ENCODE results near the gene SIRPB2. TPM values are rescaled to one million over a fixed set of nuclear protein-coding genes. Genes with fewer than 3 reads are reported as not detected.

The SIRPB2 gene
- polyA plus RNA-seq, 1 donor from 2014 or later, result not detected

- no peaks in the 10 kb centered on the region for H3F3A ChIP-seq (ENCODE audit: insufficient read depth, low read length, poor library complexity, severe bottlenecking)
- no peaks in the 10 kb centered on the region for H3K36me3 ChIP-seq (ENCODE audit: insufficient read depth, low read length)
- H4K20me1 ChIP-seq (ENCODE audit: insufficient read depth), result no peaks in the 10 kb centered on the region
- no peak overlapping the region for H3K4me2 ChIP-seq (ENCODE audit: low read length)
- no peaks in the 10 kb centered on the region for H3K79me2 ChIP-seq (replicated peaks; ENCODE audit: insufficient read depth, low read length)
- no peaks in the 10 kb centered on the region for H3K9me2 ChIP-seq (ENCODE audit: insufficient read depth, low read length)
- H3K9me3 ChIP-seq (ENCODE audit: low read length), result peaks cover 2% of the 10 kb centered on the region
- no peak overlapping the region for H2AFZ ChIP-seq (ENCODE audit: low read depth, low read length)
- no peak overlapping the region for H3K4me3 ChIP-seq (ENCODE audit: low read length)
- no peak for TF ChIP-seq SMC3 (conservative IDR thresholded peaks at IDR 0.05; ENCODE audit: poor library complexity)
- TF ChIP-seq TAF1 (IDR thresholded peaks at IDR 0.05; ENCODE audit: low read depth), result no peak
- no peak for TF ChIP-seq EP300 (conservative IDR thresholded peaks at IDR 0.05; ENCODE audit: poor library complexity, severe bottlenecking)
- no peak for TF ChIP-seq CTCF (IDR thresholded peaks at IDR 0.05; ENCODE audit: poor library complexity, severe bottlenecking)
- TF ChIP-seq EZH2 (IDR thresholded peaks at IDR 0.05; ENCODE audit: borderline replicate concordance, insufficient read depth, low read length, poor library complexity, severe bottlenecking), result no peak
- TF ChIP-seq REST (IDR thresholded peaks at IDR 0.05; ENCODE audit: borderline replicate concordance), result no peak
- TF ChIP-seq RAD21 (conservative IDR thresholded peaks at IDR 0.05), result no peak
- no peak for TF ChIP-seq POLR2AphosphoS5 (IDR thresholded peaks at IDR 0.05)
- TF ChIP-seq MXI1 (conservative IDR thresholded peaks at IDR 0.05; ENCODE audit: poor library complexity, severe bottlenecking), result no peak
- H3K27me3 ChIP-seq (ENCODE audit: insufficient read depth, low read depth, low read length), result no peaks in the 10 kb centered on the region
- no peak overlapping the region for H3K27ac ChIP-seq (ENCODE audit: low read length)
- H3K9ac ChIP-seq (ENCODE audit: low read length), result no peak overlapping the region
These were observed 43.3 kb upstream of the SIRPB2 start for GRCh38 chr20:1534526-1534925.

GRCh38 chr20:1533059-1533458, 41.8 kb upstream of the SIRPB2 start:
- H3K27ac ChIP-seq (ENCODE audit: low read length), result no peak overlapping the region
- H3K4me2 ChIP-seq (ENCODE audit: low read length), result no peak overlapping the region
- H4K20me1 ChIP-seq (ENCODE audit: insufficient read depth), result no peaks in the 10 kb centered on the region
- H3K9me2 ChIP-seq (ENCODE audit: insufficient read depth, low read length), result no peaks in the 10 kb centered on the region
- TF ChIP-seq EP300 (conservative IDR thresholded peaks at IDR 0.05; ENCODE audit: poor library complexity, severe bottlenecking) (no peak), REST (IDR thresholded peaks at IDR 0.05; ENCODE audit: borderline replicate concordance) (no peak), RAD21 (conservative IDR thresholded peaks at IDR 0.05) (no peak), CTCF (IDR thresholded peaks at IDR 0.05; ENCODE audit: poor library complexity, severe bottlenecking) (no peak), SMC3 (conservative IDR thresholded peaks at IDR 0.05; ENCODE audit: poor library complexity) (no peak), TAF1 (IDR thresholded peaks at IDR 0.05; ENCODE audit: low read depth) (no peak), POLR2AphosphoS5 (IDR thresholded peaks at IDR 0.05) (no peak), EZH2 (IDR thresholded peaks at IDR 0.05; ENCODE audit: borderline replicate concordance, insufficient read depth, low read length, poor library complexity, severe bottlenecking) (no peak), MXI1 (conservative IDR thresholded peaks at IDR 0.05; ENCODE audit: poor library complexity, severe bottlenecking) (no peak)
- no peak overlapping the region for H3K9ac ChIP-seq (ENCODE audit: low read length)
- no peak overlapping the region for H2AFZ ChIP-seq (ENCODE audit: low read depth, low read length)
- H3K27me3 ChIP-seq (ENCODE audit: insufficient read depth, low read depth, low read length), result no peaks in the 10 kb centered on the region
- H3F3A ChIP-seq (ENCODE audit: insufficient read depth, low read length, poor library complexity, severe bottlenecking), result no peaks in the 10 kb centered on the region
- no peaks in the 10 kb centered on the region for H3K36me3 ChIP-seq (ENCODE audit: insufficient read depth, low read length)
- H3K9me3 ChIP-seq (ENCODE audit: low read length), result no peaks in the 10 kb centered on the region
- H3K79me2 ChIP-seq (replicated peaks; ENCODE audit: insufficient read depth, low read length), result no peaks in the 10 kb centered on the region
- H3K4me3 ChIP-seq (ENCODE audit: low read length), result no peak overlapping the region
